GM19193 (cell line): Measurements from ENCODE around the gene APOL3.

Source experiments
- POLR2A ChIP-seq: IDR thresholded peaks from 4 replicates; pipeline ENCODE4 v1.6.1; 2011; ENCODE audit not compliant: insufficient read depth, insufficient read length; ENCODE audit errors: extremely low read depth

APOL3 gene

DNA sequence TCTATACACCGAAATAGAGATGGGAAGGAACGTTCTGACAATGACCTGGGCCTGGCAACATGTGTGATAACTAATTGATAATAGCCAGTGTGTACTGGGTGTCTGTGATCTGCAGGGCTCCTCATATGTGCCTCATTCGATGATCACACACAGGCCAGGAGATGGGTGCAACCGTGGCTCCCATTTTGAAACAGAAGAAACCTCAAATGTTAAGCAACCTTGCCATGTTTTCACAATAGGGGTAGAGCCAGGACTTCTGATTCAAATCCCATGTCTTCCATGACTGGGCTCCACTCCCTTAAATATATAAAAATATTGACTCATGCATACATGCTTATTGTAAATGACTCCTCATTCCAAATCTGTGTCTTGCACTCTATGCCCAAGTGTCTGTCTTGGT, 11.1 kb downstream of the APOL3 start:
- no peak for TF ChIP-seq POLR2A

- TF ChIP-seq POLR2A, result no peak
Observed at GRCh38 chr22:36148411-36148810, 12.1 kb downstream of the APOL3 start.

DNA sequence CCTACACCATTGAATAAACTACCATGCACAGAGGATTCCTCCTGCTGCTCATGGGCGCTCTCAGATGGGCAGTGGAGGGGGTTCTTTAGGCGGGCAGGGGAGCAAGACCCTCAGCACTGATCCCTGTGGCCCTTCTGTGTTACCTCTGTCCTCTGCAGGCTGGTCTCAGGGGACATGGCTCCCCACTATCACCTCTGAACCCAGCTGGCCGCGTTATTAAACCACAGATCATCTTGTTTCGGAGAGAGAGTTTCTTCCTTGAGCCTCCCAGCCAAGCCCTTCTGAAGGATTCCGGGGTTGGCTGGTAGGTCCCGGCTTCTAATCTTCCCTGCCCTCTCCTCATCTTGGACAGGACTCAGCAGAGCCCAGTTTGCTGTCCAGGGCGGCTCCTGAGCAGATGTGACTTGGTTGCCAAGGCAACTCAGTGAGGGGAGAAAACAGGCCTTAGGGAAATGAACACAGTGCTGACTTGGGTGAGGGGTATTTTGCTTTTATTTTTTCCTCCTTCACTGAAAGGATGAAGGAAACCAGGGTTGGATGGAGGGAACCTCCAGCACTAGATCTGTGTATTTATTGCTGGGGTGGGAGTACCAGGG, 13.3 kb downstream of the APOL3 start:
- TF ChIP-seq POLR2A, result no peak

GRCh38 chr22:36145881-36146280, 14.7 kb downstream of the APOL3 start:
- no peak for TF ChIP-seq POLR2A

GRCh38 chr22:36144886-36145541, 15.5 kb downstream of the APOL3 start:
- TF ChIP-seq POLR2A, result no peak

DNA sequence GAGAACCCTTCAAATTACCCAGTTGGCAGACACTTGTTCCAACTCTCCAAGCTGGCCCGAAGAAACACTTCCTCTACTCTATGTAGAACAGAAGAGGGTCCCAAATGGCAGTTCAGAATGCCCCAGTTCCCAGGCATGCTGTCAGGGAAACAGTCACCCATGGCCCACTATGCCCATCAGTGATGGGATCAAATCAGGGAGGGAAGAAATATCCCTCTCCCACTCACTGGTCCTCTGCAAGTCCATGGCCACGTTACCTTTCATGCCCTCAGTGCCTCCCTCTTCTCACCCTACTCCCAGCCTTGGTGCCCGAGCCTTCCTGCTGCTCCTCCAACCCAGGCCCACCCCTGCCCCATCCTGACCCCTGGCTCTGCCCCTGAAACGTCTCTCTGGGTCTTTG, 16.6 kb downstream of the APOL3 start:
- no peak for TF ChIP-seq POLR2A

- TF ChIP-seq POLR2A, result no peak
Observed at GRCh38 chr22:36143066-36143815, 17.3 kb downstream of the APOL3 start.

DNA sequence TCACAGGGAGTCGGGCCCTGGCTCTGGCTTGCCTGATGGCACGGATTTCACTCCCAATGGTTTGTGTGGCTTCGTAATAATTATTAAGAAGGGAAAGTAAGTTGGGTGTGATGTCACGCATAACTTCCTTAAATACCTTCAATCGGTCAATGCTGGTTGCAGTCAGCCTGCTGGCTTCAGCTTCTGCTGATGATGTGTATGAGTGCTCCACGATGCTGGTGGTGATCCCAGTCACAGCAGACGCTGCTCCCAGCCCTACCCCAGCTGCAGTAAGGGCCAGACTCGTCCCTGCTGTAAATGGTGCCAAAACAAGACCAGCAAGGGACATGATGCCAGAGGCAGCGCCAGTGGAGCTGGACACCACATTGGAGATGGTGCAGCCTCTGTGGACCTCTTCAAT, 19.1 kb downstream of the APOL3 start:
- no peak for TF ChIP-seq POLR2A

- TF ChIP-seq POLR2A, result no peak
Observed at GRCh38 chr22:36136988-36137387, 23.6 kb downstream of the APOL3 start.

DNA sequence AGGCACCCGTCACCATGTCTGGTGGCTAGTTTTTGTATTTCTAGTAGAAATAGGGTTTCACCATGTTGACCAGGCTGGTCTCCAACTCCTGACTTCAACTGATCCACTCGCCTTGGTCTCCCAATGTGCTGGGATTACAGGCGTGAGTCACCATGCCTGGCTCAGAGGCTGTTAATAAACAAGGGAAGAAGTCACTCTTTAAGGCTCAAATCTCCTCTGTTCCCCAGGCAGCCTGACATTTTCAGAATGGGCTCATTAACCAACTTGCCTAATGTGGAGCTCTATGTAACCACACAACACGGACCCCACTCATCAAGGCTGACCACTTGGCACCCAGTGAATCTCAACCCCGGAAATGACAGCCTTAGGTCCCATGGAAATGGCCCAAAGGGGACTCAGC, 24.1 kb downstream of the APOL3 start:
- TF ChIP-seq POLR2A, result no peak

GRCh38 chr22:36135306-36135980, 25.1 kb downstream of the APOL3 start:
- TF ChIP-seq POLR2A, result no peak

DNA sequence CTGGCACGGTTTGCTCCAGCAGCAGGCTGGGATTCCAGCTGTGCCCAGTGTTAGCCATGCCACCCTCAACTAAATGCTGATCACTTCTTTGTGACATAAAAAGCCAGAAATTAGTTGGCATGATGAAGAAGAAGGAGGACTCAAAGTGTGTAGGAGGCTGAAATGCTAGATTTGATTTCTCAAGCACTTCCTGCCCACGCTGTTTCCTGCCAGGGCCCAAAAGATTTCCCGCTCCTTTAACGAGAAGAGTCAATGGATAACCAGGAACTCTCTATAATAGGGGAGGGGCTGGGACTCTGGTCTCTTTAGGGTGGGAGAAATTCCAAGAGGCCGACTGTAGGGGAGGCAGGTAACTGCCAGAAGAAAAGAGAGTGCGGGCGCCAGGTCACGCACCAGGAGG, 26.4 kb downstream of the APOL3 start:
- no peak for TF ChIP-seq POLR2A

DNA sequence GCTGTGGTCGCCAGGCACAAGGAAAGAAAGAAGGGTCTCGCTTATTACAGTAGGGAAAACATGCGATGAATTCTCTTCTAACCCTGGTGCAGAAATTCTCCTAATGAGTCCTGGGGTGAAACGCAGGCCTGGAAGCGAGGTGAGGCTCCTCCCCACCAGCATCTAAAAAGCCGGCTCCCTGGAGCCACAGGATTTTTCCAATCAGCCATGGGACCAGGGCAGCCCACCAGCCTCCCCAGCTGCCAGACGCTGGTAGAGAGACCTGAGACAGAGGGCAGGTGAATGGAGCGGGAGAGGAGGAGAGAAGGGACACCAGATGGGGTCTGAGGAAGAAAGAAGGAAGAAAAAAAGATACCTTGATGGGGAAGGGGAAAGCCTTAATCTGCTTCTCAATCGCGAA, 28.6 kb downstream of the APOL3 start:
- no peak for TF ChIP-seq POLR2A

- no peak for TF ChIP-seq POLR2A
Observed at GRCh38 chr22:36129486-36130388, 30.8 kb downstream of the APOL3 start.
